Esophagus squamous epithelium (tissue), 5 donors: Measurements from ENCODE around the gene VSTM4. TPM values are rescaled to one million over a fixed set of nuclear protein-coding genes. Genes with fewer than 3 reads are reported as not detected.

ENCODE experiments used
- DNase-seq: peaks from one replicate; lab custom pipeline; 2025; lab: John Stamatoyannopoulos, UW
- H3K27ac ChIP-seq, 4 donors: fragments of 200-600 bp; sonication (generic); one replicate each; pipeline ENCODE4 v1.5.1; 2016 to 2019; ENCODE audit warnings: mild to moderate bottlenecking in 1 of 4
- H3K27me3 ChIP-seq, 4 donors: fragments of 200-600 bp; sonication (generic); 1 replicate in 3 of 4; 2 replicates in 1 of 4; pipeline versions ENCODE4 v1.5.1 to v1.6.0; 2017 to 2021; ENCODE audit warnings: antibody characterized with exemption in 1 of 4
- H3K36me3 ChIP-seq, 3 donors: fragments of 200-600 bp; sonication (generic); one replicate each; pipeline ENCODE4 v1.5.1; 2016 to 2019
- H3K4me1 ChIP-seq, 3 donors: fragments of 200-600 bp; sonication (generic); one replicate each; pipeline ENCODE4 v1.5.1; 2017 to 2019
- H3K4me3 ChIP-seq, 4 donors: fragments of 200-600 bp; sonication (generic); 1 replicate in 3 of 4; 2 replicates in 1 of 4; pipeline ENCODE4 v1.5.1; 2016 to 2019; ENCODE audit warnings: mild to moderate bottlenecking in 2 of 4, moderate library complexity in 1 of 4
- H3K9me3 ChIP-seq, 3 donors: fragments of 200-600 bp; sonication (generic); one replicate each; pipeline ENCODE4 v1.5.1; 2016 to 2019
- CTCF ChIP-seq, 6 experiments: fragments of 450-650 bp in 4 of 6; fragments of 200-600 bp in 2 of 6; sonication (generic) in 2 of 6; IDR thresholded peaks; one replicate each; pipeline ENCODE4 v1.5.1; 2016 to 2019; ENCODE audit warnings: antibody characterized with exemption in 6 of 6, mild to moderate bottlenecking in 4 of 6, moderate library complexity in 4 of 6
- POLR2A ChIP-seq, 4 donors: fragments of 450-650 bp; IDR thresholded peaks; one replicate each; pipeline ENCODE4 v1.6.1; 2017; ENCODE audit warnings: antibody characterized with exemption in 4 of 4, mild to moderate bottlenecking in 4 of 4, moderate library complexity in 3 of 4
- WGBS, 2 donors: methylation state at CpG; one replicate each; pipeline ENCODE4 v1.1.5; 2018; 5-methylcytosine and 5-hydroxymethylcytosine counted together
- intact Hi-C: fragments of 100-400 bp; cut with DNase I; formaldehyde crosslinking; loops from one replicate; pipeline ENCODE4 v1.15.0; 2022
- total RNA-seq, 4 donors: library from RNA; depleted of rRNA; stranded (reverse); fragments of >200 nt; gene quantifications; one replicate each; pipeline ENCODE4 v1.1.0, GENCODE V29; 2016
- donor health status: DM: yes; HTN: yes; CAD: no.

The VSTM4 gene
- 1 to 10 TPM in 3 of 4 donors, under 1 TPM in 1; 0.80 to 6.9 (median 1.9) TPM for total RNA-seq

- Histone ChIP-seq H3K4me3 (peak within 1 kb of the TSS; percentile 39 to 72 (median 58)), H3K4me1 (peaks cover 0 to 52% (median 21%) of the 10 kb centered on the region in 3 donors), H3K36me3 (no peaks in the 10 kb centered on the region), H3K9me3 (no peaks in the 10 kb centered on the region), H3K27ac (peak within 1 kb of the TSS; percentile 72 to 92 (median 80)), H3K27me3 (peaks cover 0 to 22% (median 0%) of the 10 kb centered on the region in 4 donors)
- TF ChIP-seq CTCF (IDR thresholded peaks at IDR 0.05), result no peak
- TF ChIP-seq POLR2A (IDR thresholded peaks at IDR 0.05), result no peak
- no peak for DNase-seq
- 20% methylated on average over 1 of the region's 95 CpGs; no CpG with 5 or more reads in 1 of the 2 donors for WGBS, 2 donors
- intact Hi-C loops, result no loop called here
Observed at GRCh38 chr10:49115015-49115795, at the start of gene VSTM4. Gene VSTM4 (minus strand): TSS chr10:49115522. CDS start chr10:49115485, 37 bp downstream.

GRCh38 chr10:49164559-49165188 lies 49.4 kb upstream of the VSTM4 start:
- intact Hi-C loops, result loop anchor here (5.0 to 10.0 kb wide), 2 partner anchors 187 to 500 kb away; no protein-coding TSS in a partner anchor
- TF ChIP-seq CTCF (IDR thresholded peaks at IDR 0.05) (peak; percentile 30 to 70 (median 52)), POLR2A (IDR thresholded peaks at IDR 0.05) (no peak)
- H3K9me3 ChIP-seq, result no peaks in the 10 kb centered on the region
- no peak for DNase-seq
- H3K27me3 ChIP-seq, result no peaks in the 10 kb centered on the region
- H3K4me1 ChIP-seq, result peaks cover 0 to 8% (median 0%) of the 10 kb centered on the region in 3 donors
- H3K27ac ChIP-seq, result no peak overlapping the region
- H3K36me3 ChIP-seq, result peaks cover 0 to 17% (median 0%) of the 10 kb centered on the region in 3 donors
- H3K4me3 ChIP-seq, result no peak overlapping the region
- 51 to 66% methylated on average over 9 of the region's 9 CpGs for WGBS, 2 donors

GRCh38 chr10:49163741-49164140 lies 48.4 kb upstream of the VSTM4 start:
- Histone ChIP-seq H3K9me3 (no peaks in the 10 kb centered on the region), H3K4me1 (peaks cover 0 to 8% (median 0%) of the 10 kb centered on the region in 3 donors), H3K36me3 (peaks cover 0 to 17% (median 0%) of the 10 kb centered on the region in 3 donors), H3K4me3 (no peak overlapping the region), H3K27ac (no peak overlapping the region), H3K27me3 (no peaks in the 10 kb centered on the region)
- WGBS, 2 donors, result 73 to 85% methylated on average over 4 of the region's 4 CpGs
- TF ChIP-seq POLR2A (IDR thresholded peaks at IDR 0.05) (no peak), CTCF (IDR thresholded peaks at IDR 0.05) (no peak)
- intact Hi-C loops, result loop anchor here (10.0 kb wide), 1 partner anchor 499 kb away; no protein-coding TSS in a partner anchor
- no peak for DNase-seq

- no peaks in the 10 kb centered on the region for H3K9me3 ChIP-seq
- H3K4me1 ChIP-seq, result peaks cover 0 to 3% (median 0%) of the 10 kb centered on the region in 3 donors
- peaks cover 0 to 17% (median 0%) of the 10 kb centered on the region in 3 donors for H3K36me3 ChIP-seq
- TF ChIP-seq POLR2A (IDR thresholded peaks at IDR 0.05) (no peak), CTCF (IDR thresholded peaks at IDR 0.05) (no peak)
- H3K27ac ChIP-seq, result no peak overlapping the region
- intact Hi-C loops, result loop anchor here (10.0 kb wide), 1 partner anchor 498 kb away; no protein-coding TSS in a partner anchor
- no peak for DNase-seq
- no peak overlapping the region for H3K4me3 ChIP-seq
- H3K27me3 ChIP-seq, result no peaks in the 10 kb centered on the region
- WGBS, 2 donors, result 63 to 70% methylated on average over 1 to 5 of the region's 8 CpGs
Observed at GRCh38 chr10:49162761-49163310, 47.5 kb upstream of the VSTM4 start.
